Erythroblast (primary cell): ENCODE results near the gene EXOSC2.

Source experiments
- GATA1 ChIP-seq: IDR thresholded peaks from 2 replicates; pipeline ENCODE4 v1.6.1; 2011; ENCODE audit warnings: low read depth, mild to moderate bottlenecking, control low read depth, low read length, moderate library complexity
- POLR2A ChIP-seq: IDR thresholded peaks from 2 replicates; pipeline ENCODE4 v1.6.1; 2011; ENCODE audit warnings: mild to moderate bottlenecking, low read length

- TF ChIP-seq POLR2A (no peak), GATA1 (no peak)
These were observed 38.7 kb upstream of the EXOSC2 start for GRCh38 chr9:130654879-130655278.
